SHP77 treated with DMSO at 0.1 percent for 48 hours (cell line): ENCODE measurements around the gene AKR7A2.

ENCODE experiments used
- DNase-seq: peaks from one replicate; lab custom pipeline; 2025; lab: John Stamatoyannopoulos, UW

AKR7A2 gene

DNA sequence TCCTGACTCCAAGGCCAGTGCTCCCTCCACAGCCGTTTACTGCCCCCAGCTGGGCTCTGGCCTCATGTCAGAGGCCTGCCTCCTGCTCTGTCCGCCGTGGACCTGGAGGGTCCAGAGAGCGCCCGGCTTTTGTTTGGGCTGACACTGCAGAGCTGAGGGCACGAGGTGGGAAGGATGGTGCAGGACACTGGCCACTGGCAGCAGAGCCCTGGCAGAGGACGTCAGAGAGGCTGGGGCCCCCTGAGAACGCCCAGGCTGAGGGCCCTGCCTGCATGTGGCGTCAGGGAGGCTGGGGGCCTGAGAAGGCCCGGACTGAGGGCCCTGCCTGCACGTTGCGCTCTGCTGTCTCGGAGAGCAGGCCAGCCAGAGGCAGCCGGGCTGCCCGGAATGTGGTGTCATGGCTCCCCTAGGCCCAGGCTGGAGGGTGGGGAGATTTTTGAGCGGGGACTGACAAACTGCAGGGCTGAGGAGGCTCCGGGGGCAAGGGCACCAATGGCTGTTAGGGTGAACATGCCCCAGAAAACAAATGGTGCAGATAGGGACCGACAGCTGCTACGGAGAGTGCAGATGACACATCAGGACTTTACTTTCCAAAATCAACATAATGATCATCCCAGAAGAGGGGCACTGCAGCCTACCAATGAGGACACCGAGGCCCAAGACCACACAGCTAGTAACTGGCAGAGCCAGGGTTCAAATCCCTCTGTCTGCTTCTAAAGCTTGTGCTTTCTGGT, 31.8 kb upstream of the AKR7A2 start:
- no peak for DNase-seq

DNA sequence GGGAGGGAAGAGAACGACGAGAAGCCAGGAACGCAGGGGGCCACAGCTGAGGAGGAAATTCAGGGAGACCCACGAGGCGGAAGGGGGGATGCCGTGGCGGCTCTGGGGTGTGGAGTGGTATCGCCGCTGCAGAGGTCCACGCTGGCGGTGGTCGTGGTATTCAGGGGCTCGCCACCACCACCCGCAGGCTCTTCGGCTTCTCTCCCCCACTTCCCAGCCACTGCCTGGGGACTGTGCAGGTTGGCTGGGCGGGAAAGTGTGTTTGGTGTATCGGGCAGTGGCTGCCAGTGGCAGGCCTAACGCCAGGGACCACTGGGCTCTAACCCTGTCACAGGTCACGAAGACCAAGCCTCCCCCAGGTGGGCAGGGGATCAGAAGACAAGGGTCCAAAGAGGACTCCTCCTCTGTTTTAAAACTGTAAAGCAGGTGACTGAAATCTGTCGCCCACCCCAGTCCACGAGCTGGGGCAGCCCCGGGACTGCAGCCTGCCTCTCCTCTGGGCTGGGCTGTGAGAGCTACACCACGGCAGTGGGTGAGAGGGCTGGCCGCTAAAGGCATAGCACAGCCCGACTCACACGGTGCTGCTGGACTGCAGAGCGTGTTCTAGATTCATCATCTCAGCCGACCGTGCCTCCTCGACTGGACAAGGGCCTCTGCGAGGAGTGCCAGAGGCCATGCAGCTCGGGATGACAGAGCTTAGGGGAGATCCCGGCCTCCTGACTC, 31.1 kb upstream of the AKR7A2 start:
- DNase-seq = no peak

DNA sequence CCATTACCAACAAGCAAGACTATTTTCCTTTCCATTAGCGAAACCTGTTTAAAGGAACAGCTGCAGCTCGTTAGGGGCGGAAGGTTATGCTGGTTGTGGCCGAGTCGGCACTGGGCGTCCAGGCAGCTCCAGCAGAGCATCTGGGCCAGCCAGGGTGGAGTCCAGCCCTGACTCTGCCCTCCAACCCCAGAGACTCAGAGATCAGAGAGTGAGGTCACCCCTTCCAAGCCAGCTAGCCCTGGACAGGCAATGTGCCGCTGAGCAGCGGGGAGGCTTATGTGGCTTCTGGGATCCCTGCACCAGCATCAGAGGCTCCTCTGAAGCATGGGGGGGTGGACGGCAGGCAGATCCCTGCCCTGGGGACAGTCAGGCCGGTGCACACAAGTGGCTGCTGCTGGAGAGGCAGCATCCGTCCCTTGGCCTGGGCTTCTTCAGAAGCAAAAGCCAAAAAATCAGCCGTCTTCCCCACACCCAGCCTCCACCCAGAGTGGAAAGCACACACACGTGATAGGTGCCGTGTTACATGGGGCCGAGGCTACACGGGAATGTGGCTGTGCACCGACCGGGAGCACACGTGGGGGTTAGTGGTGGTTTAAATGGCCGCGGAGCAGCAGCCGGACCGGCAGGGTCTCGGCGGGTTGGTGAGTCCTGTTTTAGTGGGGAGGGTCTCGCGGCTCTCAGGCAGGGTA, 30.3 kb upstream of the AKR7A2 start:
- no peak for DNase-seq

DNA sequence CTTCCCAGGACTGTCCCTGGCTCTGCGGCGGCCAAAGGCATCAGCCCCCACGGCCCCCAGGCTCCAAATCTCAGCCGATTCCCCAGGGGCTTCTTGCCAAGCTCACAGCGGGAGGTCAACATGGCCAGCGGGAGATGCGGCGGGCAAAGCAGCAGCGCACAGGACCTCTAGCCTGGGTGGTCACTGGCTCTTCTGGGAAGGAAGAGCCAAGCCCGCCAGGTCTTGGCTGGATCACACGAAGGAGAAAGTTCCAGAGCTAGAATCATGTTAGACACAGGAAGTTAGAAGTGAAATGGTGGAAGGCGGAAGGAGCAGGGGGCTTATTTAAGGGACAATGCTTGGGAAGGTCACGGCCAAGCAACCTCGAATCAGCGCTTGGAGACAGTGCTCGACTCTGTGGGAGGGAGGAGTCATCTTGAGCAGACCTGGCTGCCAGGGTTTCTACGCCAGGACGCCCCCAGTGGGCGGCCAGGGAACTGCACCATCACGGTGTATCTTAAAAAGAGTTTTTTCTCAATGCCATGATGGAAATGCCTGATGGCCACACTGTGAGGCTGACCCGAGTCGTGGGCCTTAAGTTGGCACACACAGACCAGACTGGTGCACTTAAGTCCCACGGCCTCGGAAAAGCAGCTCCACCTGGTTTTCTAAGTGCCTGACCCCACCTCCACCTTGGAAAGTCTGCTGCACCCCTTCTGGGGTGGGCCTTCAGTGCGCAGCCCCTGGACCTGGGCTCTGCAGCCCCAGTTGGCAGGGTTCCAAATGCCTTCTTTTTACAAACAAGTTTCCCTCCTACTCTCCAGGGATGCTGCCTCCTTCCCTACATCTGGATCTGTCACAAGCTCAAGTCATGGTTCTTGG, 29.5 kb upstream of the AKR7A2 start:
- DNase-seq = peak; percentile 12

DNA sequence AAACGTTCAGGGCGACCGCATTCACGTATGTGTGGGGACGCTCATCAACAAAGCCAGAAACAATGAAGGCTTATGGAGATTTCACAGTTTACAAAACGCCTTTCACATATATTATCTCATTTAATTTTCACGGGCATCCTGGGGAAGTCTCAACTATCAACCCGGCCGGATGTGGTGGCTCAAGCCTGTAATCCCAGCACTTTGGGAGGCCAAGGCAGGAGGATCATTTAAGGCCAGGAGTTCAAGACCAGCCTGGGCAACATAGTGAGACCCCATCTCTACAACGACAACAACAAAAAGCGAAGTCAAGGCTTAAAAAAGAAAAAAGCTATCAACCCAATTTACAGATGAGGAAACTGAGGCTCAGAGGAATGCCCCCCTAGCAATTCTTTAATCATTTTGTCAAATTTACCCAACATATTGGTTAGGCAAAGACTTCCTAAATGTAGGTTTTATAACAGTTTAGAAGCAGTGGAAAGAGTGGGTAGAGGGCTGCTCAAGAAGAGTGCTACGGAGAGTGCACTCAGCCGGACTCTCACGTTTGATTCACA, 28.5 kb upstream of the AKR7A2 start:
- DNase-seq = no peak

DNA sequence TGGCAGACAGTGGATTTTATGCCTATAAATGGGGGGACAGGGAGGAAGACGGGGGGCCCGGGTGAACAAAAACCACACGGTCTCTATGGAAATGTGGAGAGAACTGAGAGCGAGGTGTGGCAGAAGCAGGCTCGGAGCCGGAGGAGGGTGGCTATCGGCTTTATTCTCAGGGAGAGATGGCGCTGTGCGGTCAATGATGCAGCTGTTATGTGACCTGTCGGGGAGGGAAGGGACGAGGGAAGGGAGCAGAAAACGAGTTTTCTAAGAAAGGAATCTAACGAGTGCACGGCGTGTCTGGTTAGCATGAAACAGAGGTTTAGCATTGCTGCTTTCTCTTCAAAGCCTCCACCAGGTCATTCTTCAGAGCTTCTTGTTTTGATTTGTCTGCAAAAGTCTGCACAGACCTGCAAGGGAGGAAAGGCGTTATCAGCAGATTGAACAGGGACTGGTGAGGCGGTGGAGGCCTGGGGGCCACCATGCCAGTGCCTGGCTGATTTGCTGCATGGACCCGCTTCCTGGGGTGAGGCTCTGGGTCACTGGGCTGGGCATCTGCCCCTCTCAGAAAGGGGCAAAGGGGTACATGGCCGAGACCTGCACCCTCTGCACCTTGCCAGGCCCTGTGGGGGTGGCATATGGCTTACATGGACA, 27.4 kb upstream of the AKR7A2 start:
- DNase-seq = no peak

DNA sequence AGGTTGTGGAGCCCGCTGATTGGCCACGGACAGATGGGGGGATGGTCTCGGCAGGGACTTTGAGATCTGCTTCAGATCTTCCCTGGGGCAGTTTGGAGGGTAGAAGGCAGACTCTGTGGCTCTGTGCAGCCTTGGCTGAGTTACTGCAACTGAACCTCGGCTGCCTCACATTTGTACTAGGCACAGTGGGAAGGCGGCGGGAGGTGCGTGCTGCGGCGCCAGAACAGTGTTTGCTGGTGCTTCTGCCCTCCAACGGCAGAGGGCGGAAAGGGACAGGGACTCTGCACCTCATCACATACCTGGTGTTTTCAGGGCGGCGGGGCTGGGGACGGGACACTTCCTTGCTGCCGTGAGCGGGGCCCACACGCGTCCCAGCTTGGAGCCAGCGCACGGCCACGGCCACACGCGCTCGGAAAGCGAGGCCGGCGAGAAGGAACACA, 26.4 kb upstream of the AKR7A2 start:
- no peak for DNase-seq

DNA sequence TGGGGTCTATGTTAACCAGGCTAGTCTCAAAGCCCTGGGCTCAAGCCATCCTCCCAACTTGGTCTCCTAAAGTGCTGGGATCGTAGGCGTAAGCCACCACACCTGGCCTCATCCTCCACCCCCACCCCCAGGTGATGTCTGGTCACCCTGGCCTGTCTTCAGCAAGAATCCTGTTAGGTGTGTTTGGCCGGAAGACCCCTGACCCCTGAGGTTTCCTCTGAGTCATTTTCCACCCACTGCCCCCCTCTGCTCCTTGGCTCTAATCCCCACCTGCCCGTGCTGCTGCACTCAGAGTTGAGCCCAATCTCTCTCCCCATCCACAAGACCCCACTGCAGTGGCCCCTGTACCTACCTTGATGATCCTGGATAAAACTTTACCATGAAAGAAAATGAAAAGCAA, 25.3 kb upstream of the AKR7A2 start:
- no peak for DNase-seq

DNA sequence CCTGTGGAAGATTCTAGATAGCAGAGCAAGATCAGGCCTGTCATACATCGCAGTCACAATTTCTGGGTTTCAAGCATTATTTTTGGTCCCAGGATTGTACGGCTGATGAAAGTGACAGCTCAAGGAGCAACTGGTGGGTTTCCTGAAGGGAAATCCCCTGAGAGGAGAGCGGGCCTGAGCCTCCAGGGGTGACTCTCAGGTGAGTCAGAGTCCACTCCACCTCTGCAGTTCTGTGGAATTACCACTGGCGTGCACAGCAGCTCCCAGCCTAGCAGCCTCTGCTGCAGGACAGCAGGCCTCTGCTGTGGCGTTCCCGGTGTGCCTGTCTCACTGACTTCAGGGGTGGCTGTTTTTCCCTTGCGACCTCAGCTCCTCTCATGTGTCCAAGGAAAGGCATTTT, 24.6 kb upstream of the AKR7A2 start:
- DNase-seq = no peak

DNA sequence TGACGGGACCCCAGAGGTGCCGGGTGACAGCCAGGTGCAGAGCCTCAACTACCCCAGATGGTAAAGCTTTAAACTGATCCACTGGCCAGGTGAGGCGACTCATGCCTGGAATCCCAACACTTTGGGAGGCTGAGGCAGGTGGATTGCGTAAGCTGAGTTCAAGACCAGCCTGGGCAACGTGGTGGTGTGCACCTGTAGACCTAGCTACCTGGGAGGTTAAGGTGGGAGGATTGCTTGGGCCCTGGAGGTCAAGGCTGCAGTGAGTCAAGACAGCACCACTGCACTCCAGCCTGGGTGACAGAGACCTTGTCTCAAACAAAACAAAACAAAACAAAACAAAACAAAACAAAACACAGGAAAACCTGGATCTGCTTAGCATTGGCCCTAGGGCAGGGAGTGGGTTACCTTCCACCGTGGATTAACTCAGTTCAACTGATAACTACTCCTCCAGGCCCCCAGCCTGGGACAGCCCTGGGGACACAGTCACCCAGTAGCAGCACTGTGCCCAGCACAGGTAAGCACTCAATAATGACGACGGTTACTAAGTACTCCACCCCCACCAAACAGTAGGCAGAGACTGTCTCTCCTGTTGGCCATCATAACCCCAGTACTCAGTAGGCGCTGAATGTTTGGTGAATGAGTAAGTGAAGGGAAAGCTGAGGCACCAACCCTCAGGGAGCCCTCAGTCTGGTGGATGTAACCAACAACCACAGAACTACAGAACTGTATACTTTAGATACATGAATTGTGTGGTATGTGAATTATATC, 21.8 kb upstream of the AKR7A2 start:
- DNase-seq = no peak

DNA sequence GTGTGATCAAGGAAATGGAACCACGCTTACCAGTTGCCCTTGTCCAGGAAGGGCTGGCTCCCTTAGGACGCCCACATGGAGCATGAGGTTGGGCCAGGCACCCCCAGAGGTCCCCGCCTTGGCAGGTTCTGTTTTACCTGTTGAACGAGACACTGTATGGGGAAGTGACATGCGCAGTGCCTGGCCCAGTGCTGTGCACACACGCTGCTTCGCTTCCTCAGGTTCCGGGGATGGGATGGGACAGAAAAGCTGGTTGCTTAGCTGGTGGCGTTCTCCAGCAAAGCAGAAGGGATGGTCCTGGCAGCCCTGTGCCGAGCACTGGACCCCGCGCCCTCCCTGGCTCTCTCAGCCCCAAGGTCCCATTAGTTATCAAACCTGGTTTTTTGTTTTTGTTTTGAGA, 20.9 kb upstream of the AKR7A2 start:
- DNase-seq = no peak

DNA sequence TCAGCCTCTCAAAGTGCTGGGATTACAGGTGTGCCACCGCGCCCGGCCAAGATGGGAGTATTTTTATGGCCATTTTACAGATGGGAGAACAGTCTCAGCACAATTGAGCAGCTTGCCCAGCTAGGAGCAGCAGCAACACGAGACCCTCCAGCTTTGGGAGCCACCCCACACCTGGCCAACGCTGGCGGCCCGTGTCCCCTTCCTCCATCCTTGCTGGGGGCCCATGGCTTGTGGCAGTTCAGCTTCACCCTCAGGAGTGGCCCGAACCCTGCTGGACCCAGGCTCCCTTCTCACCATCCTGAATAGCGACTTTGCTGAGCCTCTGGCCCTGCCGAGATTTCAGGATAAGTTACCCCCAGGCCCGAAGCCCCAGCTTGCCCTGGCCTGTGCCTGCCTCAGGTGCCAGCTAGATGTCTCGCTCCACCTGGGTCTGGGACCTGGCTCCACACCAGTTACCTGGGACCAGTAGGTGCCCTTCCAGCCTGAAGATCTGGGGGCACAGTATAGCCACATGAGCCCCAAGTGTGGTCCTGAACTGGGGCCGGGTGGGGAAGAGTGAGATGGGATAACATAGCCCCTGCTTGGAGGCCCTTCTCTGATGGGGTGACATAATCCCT, 19.4 kb upstream of the AKR7A2 start:
- DNase-seq = no peak

DNA sequence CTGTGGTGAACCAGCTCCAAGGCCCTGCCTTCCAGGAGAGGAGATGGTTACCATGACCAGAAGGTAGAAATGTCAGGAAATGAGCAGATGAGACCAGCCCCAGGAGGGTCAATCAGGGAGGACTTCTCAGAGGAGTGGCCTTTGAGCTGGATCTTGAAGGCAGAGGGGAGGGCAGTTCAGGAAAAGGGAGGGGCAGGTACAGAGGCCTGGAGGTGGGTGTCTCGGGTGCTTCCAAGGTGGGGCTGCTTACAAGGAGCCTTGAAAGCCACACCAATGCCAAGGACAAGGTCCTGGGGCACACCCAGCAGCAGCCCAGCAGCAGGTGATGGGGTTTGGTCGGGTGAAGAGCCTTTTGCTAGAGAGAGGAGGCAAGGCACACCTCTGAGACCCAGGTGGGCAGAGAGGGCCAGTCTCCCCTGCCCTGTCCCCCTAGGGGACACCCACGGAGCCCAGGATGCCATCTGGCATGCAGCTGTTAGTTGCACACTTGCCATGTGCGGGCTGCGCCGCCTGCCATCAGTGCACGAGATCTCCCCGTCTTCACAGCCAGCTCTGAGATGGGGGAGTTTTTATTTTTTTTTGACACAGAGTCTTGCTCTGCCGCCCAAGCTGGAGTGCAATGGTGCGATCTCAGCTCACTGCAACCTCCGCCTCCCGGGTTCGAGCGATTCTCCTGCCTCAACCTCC, 18.6 kb upstream of the AKR7A2 start:
- no peak for DNase-seq

DNA sequence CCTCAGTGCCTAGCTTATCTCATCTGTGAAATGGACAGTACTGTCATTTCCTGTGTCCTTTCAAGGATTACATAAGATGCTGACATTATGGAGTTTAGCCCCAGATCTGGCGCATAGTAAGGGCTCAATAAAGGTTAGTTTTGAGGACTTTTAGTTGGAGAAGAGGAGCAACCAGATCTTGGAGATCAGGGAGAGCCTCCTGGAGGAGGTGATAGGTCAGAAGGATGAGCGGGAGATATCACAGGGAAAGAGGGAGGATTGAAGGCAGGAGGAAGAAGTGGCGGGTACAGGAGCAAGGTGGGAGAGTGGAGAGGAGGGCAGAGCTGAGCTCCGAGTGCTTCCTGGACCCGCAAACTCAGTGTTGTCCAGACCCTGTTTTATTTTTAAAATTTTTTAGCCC, 17.7 kb upstream of the AKR7A2 start:
- DNase-seq = no peak

DNA sequence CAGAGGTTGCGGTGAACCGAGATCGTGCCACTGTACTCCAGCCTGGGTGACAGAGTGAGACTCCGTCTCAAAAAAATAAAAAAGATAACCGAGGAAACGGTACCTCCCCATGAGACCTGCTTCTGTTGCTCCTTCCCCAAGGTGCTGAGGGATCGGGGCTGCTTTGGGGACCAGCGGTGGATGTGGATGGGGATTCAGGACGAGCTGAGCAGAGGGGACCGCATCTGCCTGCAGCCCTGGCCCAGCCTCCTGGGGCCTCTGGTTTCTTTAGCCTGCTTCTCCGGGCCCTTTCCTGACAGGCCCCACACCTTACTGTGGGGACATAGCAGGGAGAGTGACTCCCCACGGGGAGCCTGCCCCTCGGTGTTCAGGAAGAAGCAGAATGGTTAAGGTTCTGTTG, 17.2 kb upstream of the AKR7A2 start:
- DNase-seq = no peak

DNA sequence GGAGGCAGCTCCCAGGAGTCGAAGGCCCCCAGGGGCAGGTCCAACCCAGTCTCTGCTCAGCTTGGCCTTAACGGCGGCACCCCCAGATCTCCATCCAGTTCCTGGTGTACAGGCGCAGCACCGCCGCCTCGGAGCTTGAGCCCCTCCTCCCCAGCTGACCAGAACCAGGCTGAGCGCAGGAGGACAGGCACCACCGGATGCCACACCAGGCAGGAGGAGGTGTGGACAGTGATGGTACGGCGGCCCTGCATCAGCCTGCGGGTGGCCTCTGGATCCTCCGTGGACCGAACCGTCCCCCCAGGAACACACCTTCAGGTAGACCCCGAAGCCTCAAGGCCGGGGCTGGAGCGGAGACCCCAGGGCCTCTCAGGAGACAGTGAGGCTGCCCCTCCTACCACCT, 16.5 kb upstream of the AKR7A2 start:
- DNase-seq = no peak

DNA sequence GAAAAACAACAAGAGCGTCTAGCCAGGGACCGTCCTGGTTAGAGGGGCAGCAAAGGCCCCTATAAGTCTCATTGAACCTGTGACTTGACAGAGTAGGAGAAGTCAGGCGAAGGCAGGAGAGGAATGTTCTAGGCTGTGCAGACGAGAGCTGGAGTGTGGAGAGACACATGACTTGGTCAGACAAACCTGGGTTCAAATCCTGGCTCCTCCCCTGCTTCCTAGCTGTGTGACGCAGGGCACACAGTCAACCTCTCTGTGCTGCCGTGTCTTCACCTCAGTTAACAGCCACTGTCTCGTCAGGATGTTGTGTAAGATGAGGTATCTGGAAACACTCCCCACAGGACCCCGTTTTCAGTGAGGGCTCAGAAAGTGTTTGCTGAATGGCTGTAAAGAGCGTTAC, 15.8 kb upstream of the AKR7A2 start:
- no peak for DNase-seq

DNA sequence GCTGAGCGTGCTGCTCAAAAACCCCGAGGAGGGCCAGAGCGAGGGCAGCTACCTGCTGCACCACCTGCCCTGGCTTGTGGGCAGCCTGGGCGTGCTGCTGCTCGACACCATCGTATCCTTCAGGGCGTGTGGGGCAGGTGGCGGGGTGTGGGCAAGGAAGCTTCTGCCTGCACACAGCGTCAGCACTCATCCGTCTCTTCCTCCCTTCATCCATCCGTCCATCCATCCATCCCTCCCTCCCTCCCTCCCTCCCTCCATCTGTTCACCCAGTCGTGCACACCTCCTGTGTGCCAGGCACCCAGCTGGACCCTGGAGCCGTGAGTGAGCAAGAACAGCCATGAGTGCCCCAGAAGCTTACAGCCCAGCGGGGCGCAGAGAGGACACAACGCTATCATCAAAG, 15.4 kb upstream of the AKR7A2 start:
- no peak for DNase-seq

DNA sequence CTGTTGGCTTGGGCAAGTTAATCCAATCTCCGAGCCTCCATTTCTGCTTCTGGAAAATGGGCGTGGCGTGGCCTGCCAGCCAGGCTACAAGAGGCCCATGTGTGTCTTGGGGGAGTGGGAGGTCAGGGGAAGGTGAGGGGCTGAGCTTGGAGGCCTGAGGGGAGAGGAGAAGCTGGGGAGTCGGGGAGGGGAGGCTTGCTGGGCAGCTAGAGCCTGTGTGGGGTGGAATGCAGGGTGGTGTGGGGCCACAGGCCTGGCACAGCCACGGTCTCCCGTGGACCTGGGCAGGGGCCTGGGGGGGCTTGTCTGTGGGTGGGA, 14.8 kb upstream of the AKR7A2 start:
- DNase-seq = no peak
